HEK293 (cell line): ENCODE results near the gene WLS.

Experiments
- GLIS2 ChIP-seq: fragments of 450-650 bp; formaldehyde crosslinking; IDR thresholded peaks from 2 replicates; pipeline ENCODE4 v1.5.1; 2016; ENCODE audit warnings: missing biosample characterization, missing genetic modification characterization
- KLF8 ChIP-seq: fragments of 450-650 bp; formaldehyde crosslinking; IDR thresholded peaks from 2 replicates; pipeline ENCODE4 v1.5.1; 2016; ENCODE audit warnings: missing biosample characterization, missing genetic modification characterization
- MZF1 ChIP-seq: fragments of 450-650 bp; formaldehyde crosslinking; IDR thresholded peaks from 2 replicates; pipeline ENCODE4 v1.5.1; 2017; ENCODE audit warnings: missing biosample characterization, missing genetic modification characterization, borderline replicate concordance
- PATZ1 ChIP-seq: fragments of 450-650 bp; formaldehyde crosslinking; IDR thresholded peaks from 2 replicates; pipeline ENCODE4 v1.5.1; 2016; ENCODE audit warnings: missing biosample characterization, missing genetic modification characterization
- REPIN1 ChIP-seq: fragments of 450-650 bp; formaldehyde crosslinking; IDR thresholded peaks from 2 replicates; pipeline ENCODE4 v1.5.1; 2017; ENCODE audit warnings: missing biosample characterization, missing genetic modification characterization, low read depth
- SCRT1 ChIP-seq: fragments of 450-650 bp; formaldehyde crosslinking; IDR thresholded peaks from 2 replicates; pipeline ENCODE4 v1.5.1; 2016; ENCODE audit warnings: missing biosample characterization, missing genetic modification characterization, borderline replicate concordance
- ZBTB1 ChIP-seq: fragments of 450-650 bp; formaldehyde crosslinking; IDR thresholded peaks from 2 replicates; pipeline ENCODE4 v1.5.1; 2016; ENCODE audit warnings: missing biosample characterization, missing genetic modification characterization
- ZBTB21 ChIP-seq: fragments of 450-650 bp; formaldehyde crosslinking; IDR thresholded peaks from 2 replicates; pipeline ENCODE4 v1.5.1; 2017; ENCODE audit warnings: missing biosample characterization, missing genetic modification characterization
- ZBTB7A ChIP-seq: fragments of 450-650 bp; formaldehyde crosslinking; IDR thresholded peaks from 2 replicates; pipeline ENCODE4 v1.5.1; 2016; ENCODE audit warnings: low read depth, missing biosample characterization, missing genetic modification characterization
- ZEB2 ChIP-seq: fragments of 450-650 bp; formaldehyde crosslinking; IDR thresholded peaks from 2 replicates; pipeline ENCODE4 v1.5.1; 2016; ENCODE audit warnings: missing biosample characterization, missing genetic modification characterization
- ZNF133 ChIP-seq: fragments of 450-650 bp; formaldehyde crosslinking; IDR thresholded peaks from 2 replicates; pipeline ENCODE4 v1.5.1; 2016; ENCODE audit warnings: missing biosample characterization, missing genetic modification characterization
- ZNF155 ChIP-seq: fragments of 450-650 bp; formaldehyde crosslinking; IDR thresholded peaks from 2 replicates; pipeline ENCODE4 v1.5.1; 2016; ENCODE audit warnings: missing biosample characterization, missing genetic modification characterization
- ZNF169 ChIP-seq: fragments of 450-650 bp; formaldehyde crosslinking; IDR thresholded peaks from 2 replicates; pipeline ENCODE4 v1.5.1; 2016; ENCODE audit warnings: missing biosample characterization, missing genetic modification characterization
- ZNF174 ChIP-seq: fragments of 450-650 bp; formaldehyde crosslinking; IDR thresholded peaks from 2 replicates; pipeline ENCODE4 v1.5.0; 2017; ENCODE audit warnings: missing biosample characterization, mild to moderate bottlenecking, missing genetic modification characterization
- ZNF211 ChIP-seq: fragments of 450-650 bp; formaldehyde crosslinking; IDR thresholded peaks from 2 replicates; pipeline ENCODE4 v1.5.1; 2016; ENCODE audit warnings: low read depth, missing biosample characterization, missing genetic modification characterization
- ZNF24 ChIP-seq: fragments of 450-650 bp; formaldehyde crosslinking; IDR thresholded peaks from 2 replicates; pipeline ENCODE4 v1.5.1; 2016; ENCODE audit warnings: missing biosample characterization, missing genetic modification characterization
- ZNF266 ChIP-seq: fragments of 450-650 bp; formaldehyde crosslinking; IDR thresholded peaks from 2 replicates; pipeline ENCODE4 v1.5.1; 2016; ENCODE audit warnings: missing biosample characterization, missing genetic modification characterization, low read depth
- ZNF280C ChIP-seq: fragments of 450-650 bp; formaldehyde crosslinking; IDR thresholded peaks from 2 replicates; pipeline ENCODE4 v1.5.1; 2016; ENCODE audit warnings: missing biosample characterization, missing genetic modification characterization
- ZNF391 ChIP-seq: fragments of 450-650 bp; formaldehyde crosslinking; IDR thresholded peaks from 2 replicates; pipeline ENCODE4 v1.5.1; 2016; ENCODE audit warnings: low read depth, missing biosample characterization, missing genetic modification characterization, borderline replicate concordance
- ZNF394 ChIP-seq: fragments of 450-650 bp; formaldehyde crosslinking; IDR thresholded peaks from 2 replicates; pipeline ENCODE4 v1.5.1; 2016; ENCODE audit warnings: missing biosample characterization, missing genetic modification characterization, mild to moderate bottlenecking, moderate library complexity, borderline replicate concordance
- ZNF404 ChIP-seq: fragments of 450-650 bp; formaldehyde crosslinking; IDR thresholded peaks from 2 replicates; pipeline ENCODE4 v1.5.1; 2017; ENCODE audit warnings: missing biosample characterization, missing genetic modification characterization
- ZNF501 ChIP-seq: fragments of 450-650 bp; formaldehyde crosslinking; IDR thresholded peaks from 2 replicates; pipeline ENCODE4 v1.5.1; 2016; ENCODE audit warnings: missing biosample characterization, missing genetic modification characterization
- ZNF518A ChIP-seq: fragments of 450-650 bp; formaldehyde crosslinking; conservative IDR thresholded peaks from 2 replicates; pipeline ENCODE4 v1.5.1; 2016; ENCODE audit warnings: low read depth, missing biosample characterization, missing genetic modification characterization
- ZNF560 ChIP-seq: fragments of 450-650 bp; formaldehyde crosslinking; IDR thresholded peaks from 2 replicates; pipeline ENCODE4 v1.5.1; 2017; ENCODE audit warnings: missing biosample characterization, missing genetic modification characterization, borderline replicate concordance
- ZNF596 ChIP-seq: fragments of 450-650 bp; IDR thresholded peaks from 2 replicates; pipeline ENCODE4 v1.5.0; 2018; ENCODE audit warnings: missing biosample characterization, mild to moderate bottlenecking, missing genetic modification characterization, moderate library complexity
- ZNF624 ChIP-seq: fragments of 450-650 bp; formaldehyde crosslinking; IDR thresholded peaks from 2 replicates; pipeline ENCODE4 v1.5.1; 2017; ENCODE audit warnings: missing biosample characterization, missing genetic modification characterization
- ZNF645 ChIP-seq: fragments of 450-650 bp; formaldehyde crosslinking; IDR thresholded peaks from 2 replicates; pipeline ENCODE4; 2016; ENCODE audit warnings: missing biosample characterization, missing genetic modification characterization
- ZNF664 ChIP-seq: fragments of 450-650 bp; formaldehyde crosslinking; IDR thresholded peaks from 2 replicates; pipeline ENCODE4 v1.5.1; 2016; ENCODE audit warnings: missing biosample characterization, missing genetic modification characterization
- ZNF701 ChIP-seq: fragments of 450-650 bp; formaldehyde crosslinking; IDR thresholded peaks from 2 replicates; pipeline ENCODE4 v1.5.1; 2016; ENCODE audit warnings: missing biosample characterization, missing genetic modification characterization
- ZNF768 ChIP-seq: fragments of 450-650 bp; formaldehyde crosslinking; IDR thresholded peaks from 2 replicates; pipeline ENCODE4 v1.5.1; 2018; ENCODE audit warnings: missing biosample characterization, mild to moderate bottlenecking, missing genetic modification characterization

The WLS gene

GRCh38 chr1:68230901-68231626 is 1.3 kb downstream of the WLS start (continued):
- TF ChIP-seq ZNF24 (tag by site-specific recombination) (no peak), ZNF404 (tag by site-specific recombination) (no peak), ZNF518A (no peak), ZNF169 (tag by site-specific recombination) (no peak), ZNF624 (tag by site-specific recombination) (no peak), ZBTB21 (tag by site-specific recombination) (no peak), PATZ1 (tag by site-specific recombination) (peak; percentile 68; the same call in 1 of the 2 replicates), ZNF501 (tag by site-specific recombination) (peak; percentile 18; the same call in 1 of the 2 replicates), MZF1 (tag by site-specific recombination) (no peak), ZBTB1 (tag by site-specific recombination) (no peak), ZNF391 (tag by site-specific recombination) (0 out of 2 replicates have a peak, but pooled peaks have one; percentile 60), ZNF133 (tag by site-specific recombination) (no peak), SCRT1 (tag by site-specific recombination) (no peak), GLIS2 (tag by site-specific recombination) (peak; percentile 98), REPIN1 (tag by site-specific recombination) (no peak), ZNF596 (tag by site-specific recombination) (no peak), ZEB2 (tag by site-specific recombination) (no peak), ZNF701 (tag by site-specific recombination) (no peak), ZNF211 (no peak), ZNF174 (tag by site-specific recombination) (no peak), ZNF645 (tag by site-specific recombination) (no peak), ZNF266 (tag by site-specific recombination) (no peak), ZNF155 (tag by site-specific recombination) (no peak), ZNF768 (tag by site-specific recombination) (no peak), ZNF394 (tag by site-specific recombination) (peak; percentile 27; the same call in 1 of the 2 replicates), ZNF280C (no peak), ZNF560 (tag by site-specific recombination) (no peak), ZNF664 (no peak), KLF8 (tag by site-specific recombination) (no peak), ZBTB7A (tag by site-specific recombination) (no peak)
